CD4-positive, CD25-positive, alpha-beta regulatory T cell (primary cell): ENCODE data around the gene NCAPH2. TPM values are rescaled to one million over a fixed set of nuclear protein-coding genes. Genes with fewer than 3 reads are reported as not detected.

ENCODE experiments used
- ATAC-seq, 2 donors: fragments of 150-1000 bp; cut with Tn5 transposase; one replicate each; pipeline ENCODE4 v1.10.0; 2021; ENCODE audit warnings: low read depth in 2 of 2, moderate number of reproducible peaks in 2 of 2, moderate library complexity in 1 of 2
- DNase-seq, 3 donors: peaks; one replicate each; pipeline versions ENCODE4 v3.0.0 to v3.0.0-alpha.2; 2012 to 2022; ENCODE audit warnings: mixed read lengths in 1 of 3
- H3K27ac ChIP-seq: one replicate; pipeline ENCODE4 v1.7.0; 2013; ENCODE audit warnings: mild to moderate bottlenecking, low read length; ENCODE audit not compliant: insufficient read depth, poor library complexity, severe bottlenecking
- H3K27me3 ChIP-seq: one replicate; pipeline ENCODE4 v1.7.0; 2013; ENCODE audit warnings: low read length; ENCODE audit not compliant: control insufficient read depth, insufficient read depth
- H3K36me3 ChIP-seq: one replicate; pipeline ENCODE4 v1.7.0; 2013; ENCODE audit warnings: mild to moderate bottlenecking, low read length, moderate library complexity; ENCODE audit not compliant: control insufficient read depth, insufficient read depth
- H3K4me1 ChIP-seq: 2 replicates; pipeline ENCODE4 v1.7.0; 2013; ENCODE audit warnings: mild to moderate bottlenecking, low read length; ENCODE audit not compliant: insufficient read depth, control insufficient read depth, poor library complexity, severe bottlenecking
- H3K4me3 ChIP-seq: one replicate; pipeline ENCODE4 v1.7.0; 2013; ENCODE audit warnings: low read depth, mild to moderate bottlenecking, low read length, moderate library complexity
- H3K9me3 ChIP-seq, 2 experiments: 1 replicate in 1 of 2; 2 replicates in 1 of 2; pipeline ENCODE4 v1.7.0; 2013; ENCODE audit warnings: low read length in 2 of 2, mild to moderate bottlenecking in 1 of 2, moderate library complexity in 1 of 2; ENCODE audit not compliant: control insufficient read depth in 2 of 2
- H3K27ac Mint-ChIP-seq, 3 donors: one replicate each; pipeline ENCODE4 v1.8.0; 2020 to 2022; ENCODE audit warnings: mild to moderate bottlenecking in 3 of 3, mixed read lengths in 3 of 3, moderate library complexity in 2 of 3
- H3K27me3 Mint-ChIP-seq: one replicate; pipeline ENCODE4 v1.8.0; 2022; ENCODE audit warnings: mild to moderate bottlenecking, mixed read lengths
- H3K36me3 Mint-ChIP-seq: one replicate; pipeline ENCODE4 v1.8.0; 2020; ENCODE audit warnings: mixed read lengths
- H3K4me1 Mint-ChIP-seq, 4 donors: one replicate each; pipeline ENCODE4 v1.8.0; 2020 to 2022; ENCODE audit warnings: mixed read lengths in 4 of 4, mild to moderate bottlenecking in 1 of 4
- H3K4me3 Mint-ChIP-seq, 4 donors: one replicate each; pipeline ENCODE4 v1.8.0; 2020 to 2022; ENCODE audit warnings: mild to moderate bottlenecking in 4 of 4, mixed read lengths in 4 of 4, moderate library complexity in 3 of 4
- H3K9me3 Mint-ChIP-seq, 7 donors: one replicate each; pipeline ENCODE4 v1.8.0; 2020 to 2022; ENCODE audit warnings: mixed read lengths in 7 of 7, mild to moderate bottlenecking in 3 of 7, moderate library complexity in 2 of 7
- polyA plus RNA-seq, 4 donors: library from polyadenylated mRNA; unstranded; fragments of 300-500 nt; fragmentation: Illumina TruSeq; gene quantifications; one replicate each; pipeline ENCODE4 v1.2.3, GENCODE V29; 2021
- total RNA-seq: library from RNA; stranded (reverse); gene quantifications from one replicate; pipeline ENCODE4 v1.2.3, GENCODE V29; 2022

The NCAPH2 gene
- total and polyA plus RNA-seq, 5 donors from 2014 or later, result 35.8 to 112 (median 41.7) TPM

DNA sequence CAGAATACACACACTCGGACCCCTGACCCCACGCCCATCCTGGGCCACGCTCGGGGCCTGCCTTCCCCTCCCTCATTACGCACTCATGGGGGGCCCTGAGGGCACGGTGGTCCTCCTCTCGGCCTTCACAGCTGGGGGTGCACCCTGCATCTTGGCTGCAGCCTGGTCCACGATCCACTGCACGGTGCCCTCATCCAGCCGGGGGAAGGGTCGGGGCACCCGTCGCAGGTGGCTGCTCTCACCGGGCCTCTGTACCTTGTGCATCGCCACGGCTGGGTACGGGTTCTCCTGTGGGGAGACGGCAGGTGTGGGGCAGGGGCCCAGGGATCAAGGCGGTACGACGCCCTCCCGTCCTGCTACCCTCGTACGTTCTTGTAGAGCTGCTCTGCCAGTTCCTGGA lies 43.6 kb upstream of the NCAPH2 start:
- Histone ChIP-seq H3K36me3 (peaks cover 80% of the 10 kb centered on the region), H3K27ac (no peak overlapping the region), H3K9me3 (no peaks in the 10 kb centered on the region), H3K4me1 (peaks cover 14% of the 10 kb centered on the region), H3K4me3 (no peak overlapping the region), H3K27me3 (no peaks in the 10 kb centered on the region)
- H3K4me1 Mint-ChIP-seq, result peaks cover 0 to 25% (median 6%) of the 10 kb centered on the region in 4 donors
- peaks cover 16% of the 10 kb centered on the region for H3K36me3 Mint-ChIP-seq
- no peak overlapping the region for H3K4me3 Mint-ChIP-seq
- no peaks in the 10 kb centered on the region for H3K9me3 Mint-ChIP-seq
- ATAC-seq (no peak), DNase-seq (no peak)
- no peaks in the 10 kb centered on the region for H3K27me3 Mint-ChIP-seq
- no peak overlapping the region for H3K27ac Mint-ChIP-seq

DNA sequence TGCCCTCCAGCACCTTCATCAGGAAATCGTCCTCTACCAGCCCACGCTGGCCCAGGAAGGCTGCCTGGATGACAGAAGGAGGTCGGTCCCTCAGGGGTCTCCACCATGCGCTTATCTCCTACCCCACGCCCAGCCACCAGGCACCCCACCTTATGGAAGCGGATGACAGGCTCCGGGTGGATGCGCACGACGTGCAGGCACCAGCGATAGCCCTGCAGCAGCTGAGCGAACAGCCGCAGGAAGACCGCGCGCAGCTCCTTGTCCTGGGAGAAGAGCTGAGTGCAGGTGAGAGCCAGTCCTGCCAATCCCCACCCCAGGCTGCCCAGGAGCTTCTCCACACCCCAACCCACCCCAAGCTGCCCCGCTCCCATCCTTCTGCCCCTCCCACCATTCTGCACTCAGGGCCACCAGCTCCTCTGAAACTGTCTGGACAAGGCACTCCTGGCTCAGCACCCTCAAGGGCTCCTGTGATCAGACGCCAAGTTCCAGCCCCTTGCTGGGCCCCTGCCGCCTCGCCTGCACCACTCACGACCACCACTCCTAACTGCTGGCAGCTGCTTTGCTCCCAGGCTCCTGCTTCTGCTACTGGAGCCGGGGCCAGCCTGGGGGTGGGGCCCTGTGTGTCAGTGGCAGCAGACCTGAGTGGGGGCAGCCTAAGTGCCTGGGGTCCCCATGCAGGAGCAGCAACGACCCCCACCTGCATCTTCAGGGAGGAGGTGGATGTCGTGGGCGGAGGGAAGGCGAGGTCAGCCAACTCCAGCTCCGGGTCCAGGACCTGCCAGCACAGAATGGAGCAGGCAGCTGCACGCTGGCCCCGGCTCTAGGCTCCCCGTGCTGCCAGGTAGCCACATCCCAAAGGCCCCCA lies 42.7 kb upstream of the NCAPH2 start:
- DNase-seq (no peak), ATAC-seq (no peak)
- no peaks in the 10 kb centered on the region for H3K9me3 ChIP-seq
- no peaks in the 10 kb centered on the region for H3K27me3 Mint-ChIP-seq
- H3K4me1 ChIP-seq, result peaks cover 23% of the 10 kb centered on the region
- no peaks in the 10 kb centered on the region for H3K27me3 ChIP-seq
- H3K4me3 Mint-ChIP-seq, result no peak overlapping the region
- peak overlapping the region in 1 of 3 donors; percentile 52 for H3K27ac Mint-ChIP-seq
- H3K36me3 Mint-ChIP-seq, result peaks cover 16% of the 10 kb centered on the region
- H3K4me3 ChIP-seq, result no peak overlapping the region
- peaks cover 0 to 33% (median 9%) of the 10 kb centered on the region in 4 donors for H3K4me1 Mint-ChIP-seq
- H3K36me3 ChIP-seq, result peaks cover 72% of the 10 kb centered on the region
- H3K27ac ChIP-seq, result no peak overlapping the region
- H3K9me3 Mint-ChIP-seq, result no peaks in the 10 kb centered on the region

DNA sequence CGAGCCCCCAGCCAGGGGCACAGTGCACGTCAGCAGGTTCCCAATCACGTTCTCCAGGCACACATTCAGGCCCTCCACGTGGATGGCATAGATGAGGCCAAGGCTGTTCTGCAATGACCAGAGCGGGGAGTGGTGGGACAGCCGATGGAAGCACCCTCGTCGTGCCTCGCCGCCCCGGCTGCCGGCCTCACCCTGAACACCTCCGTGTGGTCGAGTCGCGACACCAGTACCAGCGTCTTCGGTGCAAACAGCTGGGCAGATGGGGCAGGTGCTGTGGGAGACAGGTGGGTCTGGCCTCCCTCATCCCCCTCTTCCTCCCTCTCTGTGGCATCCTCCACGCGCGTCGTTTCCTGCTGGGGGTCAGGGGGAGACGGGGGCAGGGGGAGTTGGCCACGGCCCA lies 40.7 kb upstream of the NCAPH2 start:
- peaks cover 11% of the 10 kb centered on the region for H3K36me3 Mint-ChIP-seq
- H3K27me3 Mint-ChIP-seq, result no peaks in the 10 kb centered on the region
- DNase-seq, result no peak
- no peaks in the 10 kb centered on the region for H3K9me3 ChIP-seq
- H3K36me3 ChIP-seq, result peaks cover 53% of the 10 kb centered on the region
- H3K27ac Mint-ChIP-seq, result peak overlapping the region in 1 of 3 donors; percentile 87
- no peaks in the 10 kb centered on the region for H3K27me3 ChIP-seq
- H3K4me3 ChIP-seq, result no peak overlapping the region
- H3K4me3 Mint-ChIP-seq, result peak overlapping the region in 2 of 4 donors; percentile 70 to 79
- H3K27ac ChIP-seq, result no peak overlapping the region
- H3K4me1 Mint-ChIP-seq, result peaks cover 0 to 54% (median 21%) of the 10 kb centered on the region in 4 donors
- ATAC-seq, result no peak
- H3K9me3 Mint-ChIP-seq, result no peaks in the 10 kb centered on the region
- H3K4me1 ChIP-seq, result peaks cover 43% of the 10 kb centered on the region

DNA sequence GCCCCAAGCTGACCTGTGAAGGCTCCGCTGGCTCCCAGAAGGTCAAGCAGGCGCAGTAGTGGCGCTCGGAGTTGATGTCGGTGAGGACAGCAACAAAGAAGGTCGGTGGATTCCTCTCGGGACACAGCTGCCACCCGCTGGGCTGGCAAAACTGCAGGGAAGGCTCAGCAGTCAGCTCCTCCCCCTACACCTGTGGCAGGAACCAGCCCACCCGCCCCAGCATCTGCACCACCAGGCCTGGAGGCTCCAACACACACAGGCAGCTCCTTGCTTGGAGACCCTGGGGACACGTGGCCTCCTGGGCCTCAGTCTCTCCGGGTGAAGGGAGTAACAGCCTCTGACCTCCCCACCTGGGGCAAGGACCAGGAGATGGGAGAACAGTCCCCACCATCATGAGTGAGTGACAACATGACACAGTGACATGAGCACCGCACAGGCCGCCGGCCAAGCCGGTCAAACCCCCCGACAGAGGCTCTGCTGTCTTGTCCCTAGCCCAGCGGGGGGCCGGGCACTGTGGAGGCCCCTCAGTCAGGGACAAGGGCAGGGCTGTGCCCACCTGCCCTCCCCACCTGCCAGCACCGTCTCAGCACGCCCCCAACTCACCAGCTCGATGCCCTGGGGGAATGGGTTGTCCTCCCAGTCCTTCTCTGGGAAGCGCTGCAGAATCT lies 40.1 kb upstream of the NCAPH2 start:
- peak overlapping the region in 3 of 4 donors; percentile 77 to 98 (median 95) for H3K4me3 Mint-ChIP-seq
- Histone ChIP-seq H3K9me3 (no peaks in the 10 kb centered on the region), H3K36me3 (peaks cover 49% of the 10 kb centered on the region), H3K4me3 (no peak overlapping the region), H3K27me3 (no peaks in the 10 kb centered on the region), H3K4me1 (peaks cover 49% of the 10 kb centered on the region), H3K27ac (peak overlapping the region; percentile 86)
- DNase-seq (no peak), ATAC-seq (no peak)
- peaks cover 0 to 59% (median 24%) of the 10 kb centered on the region in 4 donors for H3K4me1 Mint-ChIP-seq
- no peaks in the 10 kb centered on the region for H3K9me3 Mint-ChIP-seq
- peak overlapping the region in 2 of 3 donors; percentile 26 to 92 for H3K27ac Mint-ChIP-seq
- peaks cover 11% of the 10 kb centered on the region for H3K36me3 Mint-ChIP-seq
- no peaks in the 10 kb centered on the region for H3K27me3 Mint-ChIP-seq

GRCh38 chr22:50468626-50469025 lies 39.4 kb upstream of the NCAPH2 start:
- H3K27ac ChIP-seq, result peak overlapping the region; percentile 86

GRCh38 chr22:50469377-50470305 lies 38.4 kb upstream of the NCAPH2 start:
- Histone ChIP-seq H3K27ac (peak overlapping the region; percentile 86), H3K27me3 (no peaks in the 10 kb centered on the region), H3K4me1 (peaks cover 62% of the 10 kb centered on the region), H3K36me3 (peaks cover 33% of the 10 kb centered on the region), H3K4me3 (peak overlapping the region; percentile 51), H3K9me3 (no peaks in the 10 kb centered on the region)
- ATAC-seq (peak; percentile 89 to 92), DNase-seq (peak; percentile 96 to 100 (median 97))
- H3K27ac Mint-ChIP-seq, result peak overlapping the region; percentile 92 to 96 (median 94)
- H3K4me3 Mint-ChIP-seq, result peak overlapping the region; percentile 83 to 98 (median 92)
- H3K36me3 Mint-ChIP-seq, result peaks cover 9% of the 10 kb centered on the region
- no peaks in the 10 kb centered on the region for H3K9me3 Mint-ChIP-seq
- H3K4me1 Mint-ChIP-seq, result peaks cover 0 to 72% (median 33%) of the 10 kb centered on the region in 4 donors
- H3K27me3 Mint-ChIP-seq, result no peaks in the 10 kb centered on the region

More at GRCh38 chr22:50468626-50469025, 39.4 kb upstream of the NCAPH2 start:
- DNase-seq (no peak), ATAC-seq (no peak)
- Histone ChIP-seq H3K4me3 (peak overlapping the region; percentile 32), H3K27me3 (no peaks in the 10 kb centered on the region), H3K9me3 (no peaks in the 10 kb centered on the region), H3K4me1 (peaks cover 56% of the 10 kb centered on the region), H3K36me3 (peaks cover 42% of the 10 kb centered on the region)
- Mint-ChIP-seq H3K9me3 (no peaks in the 10 kb centered on the region), H3K4me1 (peaks cover 0 to 67% (median 31%) of the 10 kb centered on the region in 4 donors), H3K4me3 (peak overlapping the region; percentile 83 to 98 (median 92)), H3K36me3 (peaks cover 12% of the 10 kb centered on the region), H3K27me3 (no peaks in the 10 kb centered on the region), H3K27ac (peak overlapping the region; percentile 92 to 96 (median 94))

DNA sequence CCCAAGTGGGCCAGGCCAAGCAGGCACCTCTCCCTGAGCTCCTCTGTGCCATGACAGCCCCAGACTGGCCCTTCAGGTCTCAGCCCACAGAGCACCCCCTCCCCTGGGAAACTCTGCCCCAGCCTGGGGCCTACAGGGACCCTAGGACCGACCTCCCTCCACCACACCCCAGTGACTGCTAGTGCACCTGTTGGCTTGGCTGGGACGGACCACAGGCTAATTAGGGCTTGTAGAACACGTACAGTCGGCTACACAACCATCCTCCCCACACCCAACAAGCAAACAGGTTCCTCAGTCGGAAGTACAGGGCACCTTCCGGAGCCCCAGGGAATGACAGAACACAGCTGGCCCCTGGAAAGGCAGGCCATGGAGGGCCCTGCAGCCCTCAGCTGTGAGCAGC lies 37.5 kb upstream of the NCAPH2 start:
- peak overlapping the region; percentile 86 for H3K27ac ChIP-seq
- peak overlapping the region; percentile 83 to 98 (median 92) for H3K4me3 Mint-ChIP-seq
- H3K4me3 ChIP-seq, result peak overlapping the region; percentile 51
- H3K4me1 Mint-ChIP-seq, result peaks cover 0 to 76% (median 34%) of the 10 kb centered on the region in 4 donors
- no peak for ATAC-seq
- peak in 1 of 3 donors; percentile 47 for DNase-seq
- no peaks in the 10 kb centered on the region for H3K9me3 Mint-ChIP-seq
- no peaks in the 10 kb centered on the region for H3K27me3 ChIP-seq
- H3K36me3 Mint-ChIP-seq, result peaks cover 9% of the 10 kb centered on the region
- H3K27ac Mint-ChIP-seq, result peak overlapping the region; percentile 92 to 96 (median 94)
- no peaks in the 10 kb centered on the region for H3K27me3 Mint-ChIP-seq
- H3K36me3 ChIP-seq, result peaks cover 25% of the 10 kb centered on the region
- H3K4me1 ChIP-seq, result peaks cover 68% of the 10 kb centered on the region
- no peaks in the 10 kb centered on the region for H3K9me3 ChIP-seq
